Caki2 (cell line): ENCODE results near the gene ROBO2. TPM values are rescaled to one million over a fixed set of nuclear protein-coding genes. Genes with fewer than 3 reads are reported as not detected.

Source experiments
- DNase-seq: peaks from one replicate; pipeline ENCODE4 v3.0.0-alpha.2; 2015; ENCODE audit warnings: low read depth
- in situ Hi-C: cut with HindIII; loops from 2 replicates; pipeline ENCODE4 v1.10.0; 2016; ENCODE audit warnings: low sequenced_read_pairs, low pct_unique_long_range_greater_than_20kb, mixed read lengths
- total RNA-seq: library from RNA; depleted of rRNA; stranded (reverse); fragments of >200 nt; shearing (Covaris generic); gene quantifications from 2 replicates; pipeline ENCODE4 v1.2.3, GENCODE V29; 2014; ENCODE audit warnings: low replicate concordance

Gene ROBO2
- total RNA-seq, 1 experiment from 2014 or later: 13.8 TPM

- DNase-seq: no peak
- in situ Hi-C loops: no loop called here
Observed at GRCh38 chr3:77091809-77092208, 51.9 kb downstream of the ROBO2 start.

GRCh38 chr3:77093101-77093500 lies 53.2 kb downstream of the ROBO2 start:
- in situ Hi-C loops: no loop called here
- no peak for DNase-seq

- in situ Hi-C loops: no loop called here
- no peak for DNase-seq
Observed at GRCh38 chr3:77096145-77096544, 56.2 kb downstream of the ROBO2 start.

- in situ Hi-C loops: no loop called here
- DNase-seq: no peak
Observed at GRCh38 chr3:77096966-77097890, 57.3 kb downstream of the ROBO2 start.

- DNase-seq: no peak
- in situ Hi-C loops: no loop called here
Observed at GRCh38 chr3:77102951-77103769, 63.3 kb downstream of the ROBO2 start.

- no peak for DNase-seq
- in situ Hi-C loops: no loop called here
Observed at GRCh38 chr3:77122652-77123051, 82.8 kb downstream of the ROBO2 start.

- in situ Hi-C loops: no loop called here
Observed at GRCh38 chr3:77125966-77126365, 86.1 kb downstream of the ROBO2 start.

GRCh38 chr3:77134769-77135168 lies 94.9 kb downstream of the ROBO2 start:
- DNase-seq: no peak
- in situ Hi-C loops: no loop called here

More at GRCh38 chr3:77125966-77126365, 86.1 kb downstream of the ROBO2 start:
- DNase-seq: no peak

- DNase-seq: no peak
- in situ Hi-C loops: no loop called here
Observed at GRCh38 chr3:77137559-77137958, 97.7 kb downstream of the ROBO2 start.

GRCh38 chr3:77139624-77140023 lies 99.7 kb downstream of the ROBO2 start:
- DNase-seq: no peak
- in situ Hi-C loops: no loop called here

GRCh38 chr3:77141423-77141822 lies 101.5 kb downstream of the ROBO2 start:
- no peak for DNase-seq
- in situ Hi-C loops: no loop called here

GRCh38 chr3:77142578-77142977 lies 102.7 kb downstream of the ROBO2 start:
- DNase-seq: no peak
- in situ Hi-C loops: no loop called here

GRCh38 chr3:77146004-77146403 lies 106.1 kb downstream of the ROBO2 start:
- in situ Hi-C loops: no loop called here
- no peak for DNase-seq

GRCh38 chr3:77147836-77148578 lies 108.1 kb downstream of the ROBO2 start:
- DNase-seq: no peak
- in situ Hi-C loops: no loop called here

GRCh38 chr3:77149382-77149781 lies 109.5 kb downstream of the ROBO2 start:
- in situ Hi-C loops: no loop called here
- no peak for DNase-seq

GRCh38 chr3:77150028-77150427 lies 110.1 kb downstream of the ROBO2 start:
- DNase-seq: no peak

GRCh38 chr3:77150759-77151158 lies 110.9 kb downstream of the ROBO2 start:
- in situ Hi-C loops: no loop called here

More at GRCh38 chr3:77150028-77150427, 110.1 kb downstream of the ROBO2 start:
- in situ Hi-C loops: no loop called here

GRCh38 chr3:77158730-77159581 lies 119.1 kb downstream of the ROBO2 start:
- DNase-seq: no peak
- in situ Hi-C loops: no loop called here

More at GRCh38 chr3:77150759-77151158, 110.9 kb downstream of the ROBO2 start:
- DNase-seq: no peak
